HCT116 (cell line): ENCODE results near the gene PFKFB2. TPM values are rescaled to one million over a fixed set of nuclear protein-coding genes. Genes with fewer than 3 reads are reported as not detected.

Source experiments
- ATAC-seq: fragments of 200-7000 bp; cut with Tn5 transposase; 2 replicates; pipeline ENCODE4 v1.9.1; 2020; ENCODE audit warnings: mild to moderate bottlenecking, moderate library complexity
- BruUV-seq: library from RNA; stranded (reverse); fragments of 400-500 nt; replicated peaks from 2 replicates; lab custom pipeline; 2021; lab: Mats Ljungman, UMichigan
- CTCF ChIA-PET: fragments of 300-600 bp; sonication (Branson Sonifier 250); formaldehyde crosslinking; loops from one replicate; lab custom pipeline; 2021; ENCODE audit warnings: antibody characterized with exemption; lab: Charles Lee
- POLR2A ChIA-PET: fragments of 300-600, 350-600 bp; sonication (Branson Sonifier 250); formaldehyde crosslinking; loops from one replicate; lab custom pipeline; 2021; ENCODE audit warnings: antibody characterized with exemption; lab: Charles Lee
- RAD21 ChIA-PET, 2 experiments: fragments of 300-600 bp; sonication (Branson Sonifier 250); formaldehyde crosslinking; loops; one replicate each; lab custom pipeline; 2023; ENCODE audit warnings: low total read pairs in 2 of 2; ENCODE audit not compliant: uncharacterized antibody in 2 of 2, unreplicated experiment in 2 of 2, low non-redundant PET in 1 of 2; lab: Charles Lee
- DNase-seq: peaks from one replicate; pipeline ENCODE4 v3.0.0-alpha.2; 2010; ENCODE audit warnings: low read depth, low spot score
- H2AFZ ChIP-seq: fragments of 200-600 bp; shearing (Covaris generic), sonication (generic); 2 replicates; pipeline ENCODE4 v1.6.1; 2017; ENCODE audit warnings: low read depth, mixed run types, mixed read lengths, antibody characterized with exemption, low read length; ENCODE audit not compliant: poor library complexity, severe bottlenecking
- H3K27ac ChIP-seq: 2 replicates; pipeline ENCODE4 v1.5.1; 2012; ENCODE audit warnings: low read depth, low read length
- H3K27me3 ChIP-seq: fragments of 200-600 bp; sonication (generic); 2 replicates; pipeline ENCODE4 v1.6.1; 2016; ENCODE audit warnings: mixed run types, low read length, mixed read lengths; ENCODE audit not compliant: insufficient read depth
- H3K36me3 ChIP-seq, 2 experiments: fragments of 200-500 bp in 1 of 2; fragments of 200-600 bp in 1 of 2; sonication (Bioruptor generic) in 1 of 2; sonication (generic) in 1 of 2; 2 replicates each; pipeline versions ENCODE4 v1.5.1 to v1.6.1; 2014 to 2016; ENCODE audit warnings: low read length in 2 of 2, inconsistent platforms in 1 of 2, mixed read lengths in 1 of 2, mixed run types in 1 of 2; ENCODE audit not compliant: insufficient read depth in 2 of 2, control insufficient read depth in 1 of 2
- H3K4me1 ChIP-seq, 2 experiments: fragments of 200-600 bp in 1 of 2; sonication (generic) in 1 of 2; 2 replicates each; pipeline versions ENCODE4 v1.5.1 to v1.6.1; 2012 to 2017; ENCODE audit warnings: low read length in 2 of 2, inconsistent platforms in 1 of 2, mild to moderate bottlenecking in 1 of 2, mixed read lengths in 1 of 2, mixed run types in 1 of 2, moderate library complexity in 1 of 2; ENCODE audit not compliant: insufficient read depth in 2 of 2, control insufficient read depth in 1 of 2
- H3K4me2 ChIP-seq: fragments of 200-600 bp; sonication (generic); 2 replicates; pipeline ENCODE4 v1.6.1; 2017; ENCODE audit warnings: mixed run types, low read length, mixed read lengths
- H3K4me3 ChIP-seq, 2 experiments: fragments of 200-600 bp in 1 of 2; sonication (generic) in 1 of 2; replicated peaks in 1 of 2; 2 replicates each; pipeline ENCODE4 v1.5.1; 2011 to 2016; ENCODE audit warnings: low read length in 2 of 2, control low read depth in 1 of 2, low read depth in 1 of 2, mild to moderate bottlenecking in 1 of 2, mixed read lengths in 1 of 2, mixed run types in 1 of 2
- H3K79me2 ChIP-seq: fragments of 200-600 bp; sonication (generic); 2 replicates; pipeline ENCODE4 v1.6.1; 2017; ENCODE audit warnings: mild to moderate bottlenecking, mixed run types, low read length, moderate library complexity, mixed read lengths; ENCODE audit not compliant: insufficient read depth
- H3K9ac ChIP-seq: fragments of 200-600 bp; sonication (generic); 2 replicates; pipeline ENCODE4 v1.6.1; 2016; ENCODE audit warnings: low read length, mixed read lengths
- H3K9me2 ChIP-seq: fragments of 200-600 bp; sonication (generic), shearing (Covaris generic); 2 replicates; pipeline ENCODE4 v1.6.1; 2017; ENCODE audit warnings: mixed run types, mild to moderate bottlenecking, moderate library complexity; ENCODE audit not compliant: insufficient read depth
- H3K9me3 ChIP-seq, 2 experiments: fragments of 200-500 bp in 1 of 2; fragments of 200-600 bp in 1 of 2; sonication (Bioruptor generic) in 1 of 2; sonication (generic) in 1 of 2; 2 replicates each; pipeline ENCODE4 v1.6.1; 2014 to 2017; ENCODE audit warnings: low read length in 2 of 2, mixed read lengths in 2 of 2, inconsistent platforms in 1 of 2, low read depth in 1 of 2, mild to moderate bottlenecking in 1 of 2, mixed run types in 1 of 2, moderate library complexity in 1 of 2; ENCODE audit not compliant: control insufficient read depth in 1 of 2, insufficient read depth in 1 of 2
- H4K20me1 ChIP-seq: fragments of 200-600 bp; sonication (generic), shearing (Covaris generic); 2 replicates; pipeline ENCODE4 v1.6.1; 2017; ENCODE audit warnings: mixed run types, mild to moderate bottlenecking, moderate library complexity; ENCODE audit not compliant: insufficient read depth
- ATF3 ChIP-seq: IDR thresholded peaks from 2 replicates; pipeline ENCODE4 v1.6.1; 2012
- CTCF ChIP-seq, 3 experiments: fragments of 200-600 bp in 1 of 3; sonication (generic) in 1 of 3; IDR thresholded peaks in 2 of 3; conservative IDR thresholded peaks in 1 of 3; 2 replicates each; pipeline ENCODE4 v1.5.1; 2012 to 2017; ENCODE audit warnings: low read depth in 2 of 3, low read length in 2 of 3, antibody characterized with exemption in 1 of 3, borderline replicate concordance in 1 of 3, control low read depth in 1 of 3, mild to moderate bottlenecking in 1 of 3, mixed read lengths in 1 of 3, mixed run types in 1 of 3, moderate library complexity in 1 of 3; ENCODE audit not compliant: insufficient read depth in 1 of 3
- EZH2 ChIP-seq: fragments of 200-600 bp; sonication (generic); IDR thresholded peaks from 2 replicates; pipeline ENCODE4 v1.6.1; 2017; ENCODE audit warnings: antibody characterized with exemption, mixed run types
- EZH2phosphoT487 ChIP-seq: fragments of 200-600 bp; IDR thresholded peaks from 2 replicates; pipeline ENCODE4 v1.6.1; 2018; ENCODE audit warnings: antibody characterized with exemption, borderline replicate concordance
- FOSL1 ChIP-seq: IDR thresholded peaks from 2 replicates; pipeline ENCODE4 v1.6.1; 2012; ENCODE audit warnings: low read depth
- JUND ChIP-seq: IDR thresholded peaks from 2 replicates; pipeline ENCODE4 v1.6.1; 2012
- MAX ChIP-seq: IDR thresholded peaks from 2 replicates; pipeline ENCODE4 v1.6.1; 2012
- RAD21 ChIP-seq: IDR thresholded peaks from 2 replicates; pipeline ENCODE4 v1.6.1; 2012; ENCODE audit warnings: low read depth, mild to moderate bottlenecking
- REST ChIP-seq: IDR thresholded peaks from 2 replicates; pipeline ENCODE4 v1.6.1; 2012; ENCODE audit warnings: low read depth
- SP1 ChIP-seq: IDR thresholded peaks from 2 replicates; pipeline ENCODE4 v1.6.1; 2012; ENCODE audit warnings: low read depth
- SRF ChIP-seq: IDR thresholded peaks from 2 replicates; pipeline ENCODE4 v1.6.1; 2012; ENCODE audit warnings: low read depth
- TCF7L2 ChIP-seq: IDR thresholded peaks from 2 replicates; pipeline ENCODE4 v1.7.0; 2011; ENCODE audit warnings: borderline replicate concordance, inconsistent platforms; ENCODE audit not compliant: insufficient read depth, insufficient read length; ENCODE audit errors: extremely low read depth
- YY1 ChIP-seq: IDR thresholded peaks from 2 replicates; pipeline ENCODE4 v1.6.1; 2011; ENCODE audit warnings: low read length, low read depth, moderate library complexity, mild to moderate bottlenecking; ENCODE audit not compliant: insufficient replicate concordance; ENCODE audit errors: extremely low read depth
- ZBTB33 ChIP-seq: IDR thresholded peaks from 2 replicates; pipeline ENCODE4 v1.6.1; 2011; ENCODE audit warnings: mild to moderate bottlenecking, low read length, moderate library complexity; ENCODE audit not compliant: insufficient replicate concordance; ENCODE audit errors: extremely low read depth
- intact Hi-C: fragments of 100-400 bp; cut with micrococcal nuclease; formaldehyde crosslinking; loops from 2 replicates; pipeline ENCODE4 v1.10.0; 2022
- total RNA-seq: library from RNA; stranded (reverse); gene quantifications from one replicate; pipeline ENCODE4 v1.2.1, GENCODE V29; 2021; ENCODE audit not compliant: unreplicated experiment

The PFKFB2 gene
- total RNA-seq, 1 experiment from 2014 or later = 13.9 TPM

GRCh38 chr1:207022996-207023679 lies 29.9 kb upstream of the PFKFB2 start:
- no peak for TF ChIP-seq ATF3
- no peak for TF ChIP-seq EZH2
- TF ChIP-seq EZH2phosphoT487 = no peak
- no peak for TF ChIP-seq ZBTB33
- TF ChIP-seq CTCF (IDR thresholded peaks at IDR 0.05 in 2 of 3, conservative IDR thresholded peaks at IDR 0.05 in 1 of 3; ENCODE audit: borderline replicate concordance in 1 of 3, insufficient read depth in 1 of 3, low read depth in 2 of 3, low read length in 2 of 3) = no peak
- no peak for TF ChIP-seq SP1
- TF ChIP-seq REST = no peak
- no peak for TF ChIP-seq YY1
- TF ChIP-seq SRF = no peak
- TF ChIP-seq FOSL1 = no peak
- no peak for TF ChIP-seq MAX
- TF ChIP-seq JUND = no peak
- no peak for TF ChIP-seq RAD21
- TF ChIP-seq TCF7L2 = no peak
- Histone ChIP-seq H3K4me2 (no peak overlapping the region), H3K27me3 (no peaks in the 10 kb centered on the region), H3K9me3 (no peaks in the 10 kb centered on the region), H3K27ac (no peak overlapping the region), H3K9me2 (no peaks in the 10 kb centered on the region), H4K20me1 (no peaks in the 10 kb centered on the region), H3K79me2 (no peaks in the 10 kb centered on the region), H2AFZ (no peak overlapping the region), H3K4me3 (no peak overlapping the region), H3K4me1 (peaks cover 43 to 95% of the 10 kb centered on the region in 2 experiments), H3K36me3 (no peaks in the 10 kb centered on the region; a peak in 1 of 4 replicates), H3K9ac (no peak overlapping the region)
- CTCF ChIA-PET = interaction anchor here (1.0 kb wide), 1 partner anchor 9 kb away, joined by 3 read pairs; the partner anchor contains the start of gene C1orf116
- intact Hi-C loops = no loop called here
- ATAC-seq (no peak), DNase-seq (no peak)
- POLR2A ChIA-PET = interaction anchor here (1.2 to 1.4 kb wide), 2 partner anchors 9 to 12 kb away, joined by 4 to 6 read pairs; partner anchors contain the start of gene C1orf116
- RAD21 ChIA-PET = no interaction called here
- BruUV-seq = no TSS peak
